WTC11 (cell line): ENCODE results near the gene NEK10. TPM values are rescaled to one million over a fixed set of nuclear protein-coding genes. Genes with fewer than 3 reads are reported as not detected.

ENCODE experiments used
- ATAC-seq: fragments of 200-7000 bp; cut with Tn5 transposase; 2 replicates; pipeline ENCODE4 v1.10.0; 2021; ENCODE audit warnings: mild to moderate bottlenecking, moderate library complexity
- CTCF ChIA-PET: fragments of 300-600 bp; sonication (Branson Sonifier 250); formaldehyde crosslinking; loops from one replicate; lab custom pipeline; 2021; ENCODE audit warnings: antibody characterized with exemption; lab: Charles Lee
- POLR2A ChIA-PET: fragments of 350-600 bp; sonication (Branson Sonifier 250); formaldehyde crosslinking; loops from one replicate; lab custom pipeline; 2021; ENCODE audit warnings: antibody characterized with exemption; lab: Charles Lee
- DNase-seq: peaks from one replicate; pipeline ENCODE4 v3.0.0; 2021; ENCODE audit warnings: low spot score
- H3K27ac Mint-ChIP-seq: 2 replicates; pipeline ENCODE4 v1.8.0; 2021; ENCODE audit warnings: mixed read lengths
- H3K27me3 Mint-ChIP-seq: 2 replicates; pipeline ENCODE4 v1.8.0; 2021; ENCODE audit warnings: low read depth, mild to moderate bottlenecking, moderate library complexity, mixed read lengths
- H3K36me3 Mint-ChIP-seq: 2 replicates; pipeline ENCODE4 v1.8.0; 2021; ENCODE audit warnings: mixed read lengths
- H3K4me1 Mint-ChIP-seq: 2 replicates; pipeline ENCODE4 v1.8.0; 2022; ENCODE audit warnings: mixed read lengths
- H3K4me3 Mint-ChIP-seq: 2 replicates; pipeline ENCODE4 v1.8.0; 2021; ENCODE audit warnings: mild to moderate bottlenecking, moderate library complexity, mixed read lengths
- H3K9me3 Mint-ChIP-seq: 2 replicates; pipeline ENCODE4 v1.8.0; 2021; ENCODE audit warnings: mixed read lengths
- AFF4 ChIP-seq: sonication (generic); formaldehyde crosslinking; IDR thresholded peaks from 2 replicates; pipeline ENCODE4 v1.8.1; 2023; ENCODE audit warnings: mild to moderate bottlenecking, missing genetic modification reagents, borderline replicate concordance
- AR ChIP-seq: fragments of 250-450 bp; sonication (Bioruptor Pico); IDR thresholded peaks from 2 replicates; pipeline ENCODE4 v1.9.0; 2021; ENCODE audit warnings: mild to moderate bottlenecking
- CBFB ChIP-seq: sonication (generic); formaldehyde crosslinking; IDR thresholded peaks from 2 replicates; pipeline ENCODE4 v1.8.1; 2022; ENCODE audit warnings: mild to moderate bottlenecking, low read depth, missing genetic modification reagents
- CREM ChIP-seq: sonication (generic); formaldehyde crosslinking; IDR thresholded peaks from 2 replicates; pipeline ENCODE4 v1.8.1; 2022; ENCODE audit warnings: mild to moderate bottlenecking, missing genetic modification reagents, moderate library complexity
- EMX1 ChIP-seq: fragments of 250-450 bp; sonication (Bioruptor Pico); IDR thresholded peaks from 2 replicates; pipeline ENCODE4 v1.8.0; 2021; ENCODE audit warnings: mild to moderate bottlenecking
- ESRRA ChIP-seq: sonication (generic); formaldehyde crosslinking; IDR thresholded peaks from 2 replicates; pipeline ENCODE4 v1.8.1; 2022; ENCODE audit warnings: mild to moderate bottlenecking, missing genetic modification reagents, borderline replicate concordance
- HMGA2 ChIP-seq: fragments of 250-450 bp; sonication (Bioruptor Pico); IDR thresholded peaks from 2 replicates; pipeline ENCODE4 v1.4.0; 2021; ENCODE audit warnings: mild to moderate bottlenecking, moderate library complexity
- MLX ChIP-seq: sonication (generic); formaldehyde crosslinking; IDR thresholded peaks from 2 replicates; pipeline ENCODE4 v1.8.1; 2023; ENCODE audit warnings: mild to moderate bottlenecking, missing genetic modification reagents, moderate library complexity
- NFE2L1 ChIP-seq: sonication (generic); formaldehyde crosslinking; IDR thresholded peaks from 2 replicates; pipeline ENCODE4 v1.8.1; 2023; ENCODE audit warnings: missing genetic modification reagents
- NFYB ChIP-seq: sonication (generic); formaldehyde crosslinking; conservative IDR thresholded peaks from 2 replicates; pipeline ENCODE4 v1.8.0; 2022; ENCODE audit warnings: low read depth, missing genetic modification reagents
- OVOL2 ChIP-seq: fragments of 250-450 bp; sonication (Bioruptor Pico); IDR thresholded peaks from 2 replicates; pipeline ENCODE4 v1.9.0; 2021; ENCODE audit warnings: mild to moderate bottlenecking, borderline replicate concordance
- SMAD3 ChIP-seq: sonication (generic); formaldehyde crosslinking; IDR thresholded peaks from 2 replicates; pipeline ENCODE4 v1.8.0; 2022; ENCODE audit warnings: missing genetic modification reagents, mild to moderate bottlenecking, borderline replicate concordance
- SOX15 ChIP-seq: fragments of 250-450 bp; sonication (Bioruptor Pico); IDR thresholded peaks from 2 replicates; pipeline ENCODE4 v1.9.0; 2021; ENCODE audit warnings: mild to moderate bottlenecking
- TEAD4 ChIP-seq: sonication (generic); formaldehyde crosslinking; IDR thresholded peaks from 2 replicates; pipeline ENCODE4 v1.8.0; 2022; ENCODE audit warnings: mild to moderate bottlenecking, missing genetic modification reagents
- USF1 ChIP-seq: sonication (generic); formaldehyde crosslinking; IDR thresholded peaks from 2 replicates; pipeline ENCODE4 v1.8.0; 2022; ENCODE audit warnings: mild to moderate bottlenecking, missing genetic modification reagents
- ZBTB21 ChIP-seq: sonication (generic); formaldehyde crosslinking; IDR thresholded peaks from 2 replicates; pipeline ENCODE4 v1.8.1; 2023; ENCODE audit warnings: mild to moderate bottlenecking, missing genetic modification reagents, borderline replicate concordance
- total RNA-seq: library from RNA; stranded (reverse); gene quantifications from 3 replicates; pipeline ENCODE4 v1.2.3, GENCODE V29; 2021
- TF ChIP-seq, protein P1 (sequence below): sonication (generic); formaldehyde crosslinking; IDR thresholded peaks from 2 replicates; pipeline ENCODE4 v1.8.0; 2022; ENCODE audit warnings: missing genetic modification reagents
- TF ChIP-seq, protein P2 (sequence below): fragments of 250-450 bp; sonication (Bioruptor Pico); IDR thresholded peaks from 2 replicates; pipeline ENCODE4 v2.1.2; 2022; ENCODE audit warnings: mild to moderate bottlenecking, moderate library complexity
- TF ChIP-seq, protein P3 (sequence below): fragments of 250-450 bp; sonication (Bioruptor Pico); conservative IDR thresholded peaks from 2 replicates; pipeline ENCODE4 v1.9.0; 2021; ENCODE audit warnings: mild to moderate bottlenecking

NEK10 gene
- total RNA-seq, 1 experiment from 2014 or later = 0.37 TPM

- TF ChIP-seq, protein P1, sequence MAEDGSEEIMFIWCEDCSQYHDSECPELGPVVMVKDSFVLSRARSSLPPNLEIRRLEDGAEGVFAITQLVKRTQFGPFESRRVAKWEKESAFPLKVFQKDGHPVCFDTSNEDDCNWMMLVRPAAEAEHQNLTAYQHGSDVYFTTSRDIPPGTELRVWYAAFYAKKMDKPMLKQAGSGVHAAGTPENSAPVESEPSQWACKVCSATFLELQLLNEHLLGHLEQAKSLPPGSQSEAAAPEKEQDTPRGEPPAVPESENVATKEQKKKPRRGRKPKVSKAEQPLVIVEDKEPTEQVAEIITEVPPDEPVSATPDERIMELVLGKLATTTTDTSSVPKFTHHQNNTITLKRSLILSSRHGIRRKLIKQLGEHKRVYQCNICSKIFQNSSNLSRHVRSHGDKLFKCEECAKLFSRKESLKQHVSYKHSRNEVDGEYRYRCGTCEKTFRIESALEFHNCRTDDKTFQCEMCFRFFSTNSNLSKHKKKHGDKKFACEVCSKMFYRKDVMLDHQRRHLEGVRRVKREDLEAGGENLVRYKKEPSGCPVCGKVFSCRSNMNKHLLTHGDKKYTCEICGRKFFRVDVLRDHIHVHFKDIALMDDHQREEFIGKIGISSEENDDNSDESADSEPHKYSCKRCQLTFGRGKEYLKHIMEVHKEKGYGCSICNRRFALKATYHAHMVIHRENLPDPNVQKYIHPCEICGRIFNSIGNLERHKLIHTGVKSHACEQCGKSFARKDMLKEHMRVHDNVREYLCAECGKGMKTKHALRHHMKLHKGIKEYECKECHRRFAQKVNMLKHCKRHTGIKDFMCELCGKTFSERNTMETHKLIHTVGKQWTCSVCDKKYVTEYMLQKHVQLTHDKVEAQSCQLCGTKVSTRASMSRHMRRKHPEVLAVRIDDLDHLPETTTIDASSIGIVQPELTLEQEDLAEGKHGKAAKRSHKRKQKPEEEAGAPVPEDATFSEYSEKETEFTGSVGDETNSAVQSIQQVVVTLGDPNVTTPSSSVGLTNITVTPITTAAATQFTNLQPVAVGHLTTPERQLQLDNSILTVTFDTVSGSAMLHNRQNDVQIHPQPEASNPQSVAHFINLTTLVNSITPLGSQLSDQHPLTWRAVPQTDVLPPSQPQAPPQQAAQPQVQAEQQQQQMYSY (CRISPR knock-in tag) = no peak
- TF ChIP-seq ESRRA (CRISPR knock-in tag) (no peak), TEAD4 (CRISPR knock-in tag) (no peak)
Measured at GRCh38 chr3:27119639-27120038, 249.5 kb downstream of the NEK10 start (continued).

- Mint-ChIP-seq H3K4me3 (no peak overlapping the region), H3K27ac (no peak overlapping the region), H3K9me3 (peaks cover 3% of the 10 kb centered on the region; the same call in 1 of the 2 replicates), H3K36me3 (peaks cover 3% of the 10 kb centered on the region; the same call in 1 of the 2 replicates), H3K4me1 (peaks cover 17% of the 10 kb centered on the region), H3K27me3 (no peaks in the 10 kb centered on the region)
- no peak for ATAC-seq
- TF ChIP-seq HMGA2 (CRISPR knock-in tag) = no peak
- TF ChIP-seq AR (CRISPR knock-in tag) = no peak
- TF ChIP-seq MLX (CRISPR knock-in tag) = no peak
- no peak for TF ChIP-seq NFYB (CRISPR knock-in tag)
- TF ChIP-seq CREM = no peak
- no peak for TF ChIP-seq OVOL2 (CRISPR knock-in tag)
- no peak for TF ChIP-seq SOX15 (CRISPR knock-in tag)
- TF ChIP-seq EMX1 = no peak
- TF ChIP-seq NFE2L1 = no peak
- TF ChIP-seq USF1 (CRISPR knock-in tag) = no peak
- TF ChIP-seq CBFB (CRISPR knock-in tag) = no peak
- TF ChIP-seq, protein P2, sequence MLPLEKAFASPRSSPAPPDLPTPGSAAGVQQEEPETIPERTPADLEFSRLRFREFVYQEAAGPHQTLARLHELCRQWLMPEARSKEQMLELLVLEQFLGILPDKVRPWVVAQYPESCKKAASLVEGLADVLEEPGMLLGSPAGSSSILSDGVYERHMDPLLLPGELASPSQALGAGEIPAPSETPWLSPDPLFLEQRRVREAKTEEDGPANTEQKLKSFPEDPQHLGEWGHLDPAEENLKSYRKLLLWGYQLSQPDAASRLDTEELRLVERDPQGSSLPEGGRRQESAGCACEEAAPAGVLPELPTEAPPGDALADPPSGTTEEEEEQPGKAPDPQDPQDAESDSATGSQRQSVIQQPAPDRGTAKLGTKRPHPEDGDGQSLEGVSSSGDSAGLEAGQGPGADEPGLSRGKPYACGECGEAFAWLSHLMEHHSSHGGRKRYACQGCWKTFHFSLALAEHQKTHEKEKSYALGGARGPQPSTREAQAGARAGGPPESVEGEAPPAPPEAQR (CRISPR knock-in tag) = no peak
- no peak for TF ChIP-seq SMAD3 (CRISPR knock-in tag)
- TF ChIP-seq ZBTB21 (CRISPR knock-in tag) = no peak
- no peak for TF ChIP-seq AFF4
- TF ChIP-seq, protein P3, sequence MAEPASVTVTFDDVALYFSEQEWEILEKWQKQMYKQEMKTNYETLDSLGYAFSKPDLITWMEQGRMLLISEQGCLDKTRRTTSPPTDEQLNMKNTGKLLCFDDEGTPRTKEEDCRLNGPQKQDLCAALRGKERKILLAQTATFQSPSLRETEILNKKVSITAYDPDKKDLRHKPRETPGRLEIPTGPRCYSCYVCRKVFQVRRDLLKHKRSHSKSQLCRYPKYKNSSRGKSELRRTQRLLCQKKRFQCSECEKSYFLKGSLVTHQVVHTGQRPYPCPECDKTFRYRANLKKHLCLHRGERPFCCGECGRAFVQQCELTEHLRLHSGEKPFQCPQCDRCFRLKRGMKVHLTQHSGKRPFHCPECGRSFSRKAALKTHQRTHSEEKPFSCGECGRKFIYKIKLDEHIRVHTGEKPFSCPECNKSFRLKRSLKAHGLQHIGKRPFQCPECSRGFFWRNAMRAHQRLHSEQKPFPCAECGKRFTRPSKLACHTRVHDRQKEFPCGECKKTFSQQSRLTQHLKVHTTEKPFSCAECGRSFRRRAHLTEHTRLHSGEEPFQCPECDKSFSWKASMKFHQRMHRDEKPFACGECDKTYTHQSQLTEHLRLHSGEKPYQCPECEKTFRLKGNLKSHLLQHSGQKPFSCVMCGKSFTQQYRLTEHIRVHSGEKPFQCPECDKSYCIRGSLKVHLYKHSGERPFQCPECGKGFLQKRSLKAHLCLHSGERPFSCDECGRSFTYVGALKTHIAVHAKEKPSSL (CRISPR knock-in tag) = no peak
- POLR2A ChIA-PET = no interaction called here
- CTCF ChIA-PET = interaction anchor here (1.3 kb wide), 1 partner anchor 9 kb away, joined by 7 read pairs; no protein-coding TSS in a partner anchor
- no peak for DNase-seq
Measured at GRCh38 chr3:27115352-27115751, 253.8 kb downstream of the NEK10 start.
